NCI-H1930 (cell line): ENCODE results near the gene PEMT.

Experiments
- DNase-seq, 2 experiments: peaks; one replicate each; lab custom pipeline; 2025; lab: John Stamatoyannopoulos, UW

PEMT gene

GRCh38 chr17:17570798-17571716 lies 20.5 kb downstream of the PEMT start:
- DNase-seq = no peak

GRCh38 chr17:17570140-17570797 lies 21.2 kb downstream of the PEMT start:
- DNase-seq = peak in 1 of 2 experiments; percentile 19

- DNase-seq = no peak
Measured at GRCh38 chr17:17569691-17570090, 21.8 kb downstream of the PEMT start.

GRCh38 chr17:17568772-17569195 lies 22.7 kb downstream of the PEMT start:
- peak in 1 of 2 experiments; percentile 38 for DNase-seq

GRCh38 chr17:17567631-17568030 lies 23.9 kb downstream of the PEMT start:
- DNase-seq = no peak

- no peak for DNase-seq
Measured at GRCh38 chr17:17566896-17567513, 24.5 kb downstream of the PEMT start.

- DNase-seq = no peak
Measured at GRCh38 chr17:17565471-17566339, 25.8 kb downstream of the PEMT start.

GRCh38 chr17:17564896-17565295 lies 26.6 kb downstream of the PEMT start:
- DNase-seq = no peak

GRCh38 chr17:17564323-17564722 lies 27.2 kb downstream of the PEMT start:
- no peak for DNase-seq

- no peak for DNase-seq
Measured at GRCh38 chr17:17563530-17563929, 28.0 kb downstream of the PEMT start.

GRCh38 chr17:17562146-17562511 lies 29.4 kb downstream of the PEMT start:
- no peak for DNase-seq

GRCh38 chr17:17561408-17562145 lies 29.9 kb downstream of the PEMT start:
- no peak for DNase-seq

GRCh38 chr17:17560975-17561374 lies 30.5 kb downstream of the PEMT start:
- no peak for DNase-seq

- DNase-seq = no peak
Measured at GRCh38 chr17:17560167-17560566, 31.3 kb downstream of the PEMT start.

- DNase-seq = no peak
Measured at GRCh38 chr17:17559164-17559563, 32.3 kb downstream of the PEMT start.

- DNase-seq = no peak
Measured at GRCh38 chr17:17558431-17558830, 33.1 kb downstream of the PEMT start.

- no peak for DNase-seq
Measured at GRCh38 chr17:17557796-17558195, 33.7 kb downstream of the PEMT start.

GRCh38 chr17:17556671-17557070 lies 34.8 kb downstream of the PEMT start:
- no peak for DNase-seq

GRCh38 chr17:17555906-17556305 lies 35.6 kb downstream of the PEMT start:
- no peak for DNase-seq

GRCh38 chr17:17555151-17555550 lies 36.4 kb downstream of the PEMT start:
- DNase-seq = no peak

GRCh38 chr17:17554266-17554665 lies 37.2 kb downstream of the PEMT start:
- DNase-seq = no peak
